HepG2 (cell line): ENCODE data around the gene C19orf73. TPM values are rescaled to one million over a fixed set of nuclear protein-coding genes. Genes with fewer than 3 reads are reported as not detected.

Source experiments
- ATF6 ChIP-seq: sonication (generic); formaldehyde crosslinking; conservative IDR thresholded peaks from 2 replicates; pipeline ENCODE4 v1.4.0; 2020; ENCODE audit warnings: missing genetic modification reagents
- DBP ChIP-seq: sonication (generic); formaldehyde crosslinking; IDR thresholded peaks from 2 replicates; pipeline ENCODE4 v1.4.0; 2020; ENCODE audit warnings: missing genetic modification reagents; ENCODE audit errors: not compliant biosample characterization
- GFI1 ChIP-seq: sonication (generic); formaldehyde crosslinking; IDR thresholded peaks from 2 replicates; pipeline ENCODE4 v1.5.0; 2020; ENCODE audit warnings: missing genetic modification reagents, mild to moderate bottlenecking, borderline replicate concordance
- IRX3 ChIP-seq: sonication (generic); formaldehyde crosslinking; IDR thresholded peaks from 2 replicates; pipeline ENCODE4 v1.8.1; 2023; ENCODE audit warnings: mild to moderate bottlenecking, low read depth, missing genetic modification reagents, borderline replicate concordance
- PAF1 ChIP-seq: IDR thresholded peaks from 2 replicates; pipeline ENCODE4 v1.6.1; 2016; ENCODE audit warnings: missing genetic modification reagents, missing compliant biosample characterization
- PBX2 ChIP-seq: IDR thresholded peaks from 2 replicates; pipeline ENCODE4 v1.6.1; 2016; ENCODE audit warnings: control low read depth
- PLSCR1 ChIP-seq: sonication (generic); formaldehyde crosslinking; IDR thresholded peaks from 2 replicates; pipeline ENCODE4 v1.5.0; 2020; ENCODE audit warnings: missing genetic modification reagents, mild to moderate bottlenecking, borderline replicate concordance
- RFX3 ChIP-seq: IDR thresholded peaks from 2 replicates; pipeline ENCODE4 v1.6.1; 2016; ENCODE audit warnings: missing biosample characterization, missing genetic modification reagents
- SALL1 ChIP-seq: sonication (generic); formaldehyde crosslinking; IDR thresholded peaks from 2 replicates; pipeline ENCODE4 v1.8.0; 2022; ENCODE audit warnings: mild to moderate bottlenecking, missing genetic modification reagents
- SNAI1 ChIP-seq: sonication (generic); formaldehyde crosslinking; IDR thresholded peaks from 2 replicates; pipeline ENCODE4 v1.5.0; 2020; ENCODE audit warnings: mild to moderate bottlenecking, missing genetic modification reagents, borderline replicate concordance
- ZBTB37 ChIP-seq: sonication (generic); formaldehyde crosslinking; IDR thresholded peaks from 2 replicates; pipeline ENCODE4 v1.4.0; 2020; ENCODE audit warnings: mild to moderate bottlenecking, missing genetic modification reagents
- ZBTB44 ChIP-seq: sonication (generic); formaldehyde crosslinking; IDR thresholded peaks from 2 replicates; pipeline ENCODE4 v1.4.0; 2020; ENCODE audit warnings: missing genetic modification reagents
- ZFP37 ChIP-seq: sonication (generic); formaldehyde crosslinking; IDR thresholded peaks from 2 replicates; pipeline ENCODE4 v1.4.0; 2020; ENCODE audit warnings: missing genetic modification reagents, borderline replicate concordance
- ZNF513 ChIP-seq: sonication (generic); formaldehyde crosslinking; conservative IDR thresholded peaks from 2 replicates; pipeline ENCODE4 v1.5.0; 2020; ENCODE audit warnings: missing genetic modification reagents
- ZNF674 ChIP-seq: sonication (generic); formaldehyde crosslinking; IDR thresholded peaks from 2 replicates; pipeline ENCODE4 v1.5.0; 2020; ENCODE audit warnings: low read depth, mild to moderate bottlenecking, missing genetic modification reagents
- ZUFSP ChIP-seq: sonication (generic); formaldehyde crosslinking; IDR thresholded peaks from 2 replicates; pipeline ENCODE4 v1.9.0; 2021; ENCODE audit warnings: missing genetic modification reagents, mild to moderate bottlenecking, borderline replicate concordance
- polyA plus RNA-seq, 8 experiments: library from polyadenylated mRNA; depleted of rRNA in 3 of 8; stranded (reverse) in 7 of 8; unstranded in 1 of 8; fragments of >200 nt; fragmentation: Illumina TruSeq in 4 of 8; extraction: Trizol in 4 of 8; gene quantifications; 2 replicates each; pipeline versions ENCODE4 v1.2.1 to v1.2.3, GENCODE V29; 2011 to 2016; ENCODE audit warnings: low read depth in 4 of 8, missing spikeins in 1 of 8, mixed read lengths in 1 of 8; ENCODE audit not compliant: insufficient read depth in 1 of 8
- total RNA-seq, 5 experiments: library from RNA; depleted of rRNA; stranded (reverse); fragments of >200 nt; fragmentation: Illumina TruSeq; extraction: Trizol; gene quantifications; 2 replicates each; pipeline ENCODE4 v1.2.3, GENCODE V29; 2016; ENCODE audit warnings: low read depth in 1 of 5

Gene C19orf73
- total and polyA plus RNA-seq, 2 of the 13 experiments (the other 11 are each of a cell fraction or from before 2014, with no cell fraction given), result 1.4 to 1.5 TPM

GRCh38 chr19:49117677-49118564 lies 1.0 kb downstream of the C19orf73 start (continued):
- TF ChIP-seq PLSCR1 (no peak), PBX2 (CRISPR knock-in tag) (no peak), SALL1 (CRISPR knock-in tag) (no peak), PAF1 (no peak), IRX3 (CRISPR knock-in tag) (no peak), DBP (CRISPR knock-in tag) (peak; percentile 11), ZNF674 (CRISPR knock-in tag) (no peak), ZNF513 (CRISPR knock-in tag) (no peak), GFI1 (CRISPR knock-in tag) (no peak), ZFP37 (CRISPR knock-in tag) (no peak), ZBTB44 (CRISPR knock-in tag) (no peak), ATF6 (CRISPR knock-in tag) (no peak), RFX3 (CRISPR knock-in tag) (no peak), SNAI1 (CRISPR knock-in tag) (no peak), ZUFSP (no peak), ZBTB37 (CRISPR knock-in tag) (no peak)
